ENCODE measurements around the gene ZNF480.
"Not testable (repeated sequence)": the region's sequence is repeated elsewhere in the genome, so short reads cannot be mapped to it uniquely, and the experiment has no call there.

The ZNF480 gene

DNA sequence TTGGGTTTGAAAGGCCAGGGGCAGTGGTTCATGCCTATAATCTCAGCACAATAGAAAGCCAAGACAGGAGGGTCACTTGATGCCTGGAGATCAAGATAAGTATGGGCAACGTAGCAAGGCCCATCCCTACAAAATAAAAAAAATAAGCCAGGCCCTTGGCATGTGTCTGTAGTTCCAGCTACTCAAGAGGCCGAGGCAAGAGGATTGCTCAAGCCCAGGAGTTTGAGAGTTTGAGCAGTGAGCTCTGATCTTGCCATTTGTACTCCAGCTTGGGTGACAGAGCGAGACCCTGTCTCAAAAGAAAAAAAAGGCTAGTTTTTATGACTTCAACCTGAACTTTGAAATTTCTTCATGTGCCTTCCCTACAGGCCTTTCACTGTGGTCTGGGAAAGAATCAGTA, 5.2 kb upstream of the ZNF480 start:
- no peak for DNase-seq (ENCODE audit: extremely low spot score)
- no peak for TF ChIP-seq BHLHE40 (IDR thresholded peaks at IDR 0.05; ENCODE audit: borderline replicate concordance)
- no peak for TF ChIP-seq HDGF (IDR thresholded peaks at IDR 0.05; ENCODE audit: borderline replicate concordance)
- no peak for TF ChIP-seq FOXA1 (IDR thresholded peaks at IDR 0.05)
- TF ChIP-seq L3MBTL2 (conservative IDR thresholded peaks at IDR 0.05), result no peak
- no peak for TF ChIP-seq SP1 (IDR thresholded peaks at IDR 0.05)
- TF ChIP-seq FOXM1 (IDR thresholded peaks at IDR 0.05; ENCODE audit: borderline replicate concordance), result no peak
- TF ChIP-seq, protein P1, sequence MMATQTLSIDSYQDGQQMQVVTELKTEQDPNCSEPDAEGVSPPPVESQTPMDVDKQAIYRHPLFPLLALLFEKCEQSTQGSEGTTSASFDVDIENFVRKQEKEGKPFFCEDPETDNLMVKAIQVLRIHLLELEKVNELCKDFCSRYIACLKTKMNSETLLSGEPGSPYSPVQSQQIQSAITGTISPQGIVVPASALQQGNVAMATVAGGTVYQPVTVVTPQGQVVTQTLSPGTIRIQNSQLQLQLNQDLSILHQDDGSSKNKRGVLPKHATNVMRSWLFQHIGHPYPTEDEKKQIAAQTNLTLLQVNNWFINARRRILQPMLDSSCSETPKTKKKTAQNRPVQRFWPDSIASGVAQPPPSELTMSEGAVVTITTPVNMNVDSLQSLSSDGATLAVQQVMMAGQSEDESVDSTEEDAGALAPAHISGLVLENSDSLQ (IDR thresholded peaks at IDR 0.05), result no peak
- no peak for TF ChIP-seq ARNT (IDR thresholded peaks at IDR 0.05)
- no peak for TF ChIP-seq FOXK2 (IDR thresholded peaks at IDR 0.05)
- TF ChIP-seq NFRKB (IDR thresholded peaks at IDR 0.05), result no peak
- TF ChIP-seq SUZ12 (IDR thresholded peaks at IDR 0.05), result no peak
- TF ChIP-seq TARDBP (IDR thresholded peaks at IDR 0.05), result no peak
- TF ChIP-seq CTBP1 (IDR thresholded peaks at IDR 0.05; ENCODE audit: borderline replicate concordance), result no peak
- no peak for TF ChIP-seq ELF4 (IDR thresholded peaks at IDR 0.05)
- no peak for TF ChIP-seq LEF1 (IDR thresholded peaks at IDR 0.05; ENCODE audit: borderline replicate concordance)
- POLR2A ChIA-PET, result no interaction called here
- CTCF ChIA-PET, result no interaction called here

DNA sequence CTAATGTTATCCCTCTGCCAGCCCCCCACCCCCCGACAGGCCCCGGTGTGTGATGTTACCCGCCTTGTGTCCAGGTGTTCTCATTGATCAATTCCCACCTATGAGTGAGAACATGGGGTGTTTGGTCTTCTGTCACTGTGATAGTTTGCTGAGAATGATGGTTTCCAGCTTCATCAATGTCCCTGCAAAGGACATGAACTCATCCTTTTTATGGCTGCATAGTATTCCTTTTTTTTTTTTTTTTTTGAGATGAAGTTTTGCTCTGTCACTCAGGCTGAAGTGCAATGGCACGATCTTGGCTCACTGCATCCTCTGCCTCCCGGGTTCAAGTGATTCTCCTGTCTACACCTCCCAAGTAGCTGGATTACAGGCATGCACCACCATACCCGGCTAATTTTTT, 4.0 kb upstream of the ZNF480 start:
- POLR2A ChIA-PET; DNase-seq (ENCODE audit: extremely low spot score); CTCF ChIA-PET: not testable (repeated sequence)

DNA sequence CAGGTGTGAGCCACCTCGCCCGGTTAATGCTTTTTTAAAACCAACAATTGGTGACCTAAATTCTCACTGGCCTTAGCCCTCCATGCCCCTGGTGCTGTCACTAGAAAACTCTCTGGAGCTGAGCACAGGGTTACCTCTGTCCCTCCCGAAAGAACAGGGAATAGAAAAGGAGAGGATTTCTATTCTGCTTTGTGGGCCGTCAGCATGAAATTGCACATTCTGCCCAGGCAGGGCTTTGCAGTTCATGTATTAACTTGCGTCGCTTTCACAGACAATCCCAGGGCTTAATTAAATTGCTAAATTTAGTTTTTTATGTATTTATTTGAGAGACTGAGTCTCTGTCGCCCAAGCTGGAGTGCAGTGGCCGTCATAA, 583 bp upstream of the ZNF480 start:
- TF ChIP-seq ARNT (IDR thresholded peaks at IDR 0.05), result no peak
- no peak for TF ChIP-seq SP1 (IDR thresholded peaks at IDR 0.05)
- TF ChIP-seq, protein P1 (IDR thresholded peaks at IDR 0.05), result no peak
- TF ChIP-seq TARDBP (IDR thresholded peaks at IDR 0.05), result no peak
- TF ChIP-seq CTBP1 (IDR thresholded peaks at IDR 0.05; ENCODE audit: borderline replicate concordance), result no peak
- TF ChIP-seq ELF4 (IDR thresholded peaks at IDR 0.05), result no peak
- TF ChIP-seq L3MBTL2 (conservative IDR thresholded peaks at IDR 0.05), result no peak
- no peak for TF ChIP-seq ZNF384 (IDR thresholded peaks at IDR 0.05)
- no peak for TF ChIP-seq HDGF (IDR thresholded peaks at IDR 0.05; ENCODE audit: borderline replicate concordance)
- no peak for TF ChIP-seq FOXK2 (IDR thresholded peaks at IDR 0.05)
- TF ChIP-seq FOXA1 (IDR thresholded peaks at IDR 0.05), result no peak
- TF ChIP-seq LEF1 (IDR thresholded peaks at IDR 0.05; ENCODE audit: borderline replicate concordance), result no peak
- no peak for TF ChIP-seq NFRKB (IDR thresholded peaks at IDR 0.05)
- no peak for TF ChIP-seq SUZ12 (IDR thresholded peaks at IDR 0.05)
- POLR2A ChIA-PET, result no interaction called here
- CTCF ChIA-PET, result no interaction called here

DNA sequence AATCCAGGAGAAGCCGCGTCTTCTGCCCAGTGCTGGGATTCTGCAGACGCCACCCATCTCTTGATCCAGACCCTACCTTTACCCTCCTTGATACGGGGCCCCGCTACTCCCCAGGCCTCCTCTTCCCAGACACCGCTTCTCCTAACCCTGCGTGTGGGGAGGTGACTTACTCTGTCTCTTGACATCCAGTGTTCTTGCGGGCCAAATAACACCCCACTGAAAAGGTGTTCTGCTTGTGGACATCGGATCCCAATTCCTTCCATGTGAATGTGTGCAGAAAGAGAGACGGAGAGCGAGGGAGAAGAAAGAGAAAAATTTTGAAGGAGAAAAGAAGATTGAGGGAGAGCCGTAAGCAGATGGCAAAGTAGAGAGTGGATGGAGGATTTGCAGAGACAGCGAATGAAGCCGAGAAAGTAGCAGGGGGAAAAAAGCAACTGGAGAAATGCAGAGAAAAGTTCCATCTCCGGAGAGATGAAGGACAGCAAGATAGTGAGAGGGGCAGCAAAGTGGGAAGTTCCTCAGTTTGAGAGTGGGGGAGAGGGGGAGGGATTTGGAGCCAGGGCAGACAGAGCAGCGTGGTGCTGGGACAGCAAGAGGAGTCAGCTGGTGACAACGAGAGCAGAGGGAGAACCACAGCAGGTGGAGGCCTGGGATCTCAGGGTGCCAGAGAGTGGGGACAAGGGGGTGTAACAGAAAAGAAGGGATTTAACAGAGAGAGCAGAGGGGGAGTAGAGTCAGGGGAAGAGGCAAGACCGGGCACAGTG, 814 bp downstream of the ZNF480 start:
- POLR2A ChIA-PET, result no interaction called here

More for the DNA sequence above, 583 bp upstream of the ZNF480 start:
- DNase-seq (ENCODE audit: extremely low spot score), result peak; percentile 9

DNA sequence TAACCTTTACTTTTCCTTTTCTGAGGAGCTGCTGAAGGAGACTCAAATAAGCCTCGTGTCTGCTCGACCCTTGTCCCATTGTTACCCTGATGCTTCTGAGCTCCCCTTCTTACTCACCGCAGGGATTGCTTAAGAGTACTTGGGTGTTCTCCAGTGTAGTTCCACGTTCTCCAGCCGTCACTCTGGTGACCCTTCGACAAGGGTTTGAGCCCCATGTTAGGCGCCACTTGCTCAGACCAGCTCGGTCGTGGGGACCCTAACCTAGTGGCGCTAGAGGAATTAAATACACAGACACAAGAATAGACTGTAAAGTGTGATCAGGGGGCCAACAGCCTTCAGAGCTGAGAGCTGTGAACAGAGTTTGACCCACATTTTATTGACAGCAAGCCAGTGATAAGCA, 10.3 kb downstream of the ZNF480 start:
- POLR2A ChIA-PET, result no interaction called here

More for the DNA sequence above, 814 bp downstream of the ZNF480 start:
- 0 out of 2 replicates have a peak, but pooled peaks have one; percentile 7 for TF ChIP-seq L3MBTL2 (conservative IDR thresholded peaks at IDR 0.05)
- TF ChIP-seq SUZ12 (IDR thresholded peaks at IDR 0.05), result no peak
- DNase-seq (ENCODE audit: extremely low spot score), result no peak
- CTCF ChIA-PET, result interaction anchor here (0.7 kb wide), 1 partner anchor 212 kb away, joined by 4 read pairs; no protein-coding TSS in a partner anchor

DNA sequence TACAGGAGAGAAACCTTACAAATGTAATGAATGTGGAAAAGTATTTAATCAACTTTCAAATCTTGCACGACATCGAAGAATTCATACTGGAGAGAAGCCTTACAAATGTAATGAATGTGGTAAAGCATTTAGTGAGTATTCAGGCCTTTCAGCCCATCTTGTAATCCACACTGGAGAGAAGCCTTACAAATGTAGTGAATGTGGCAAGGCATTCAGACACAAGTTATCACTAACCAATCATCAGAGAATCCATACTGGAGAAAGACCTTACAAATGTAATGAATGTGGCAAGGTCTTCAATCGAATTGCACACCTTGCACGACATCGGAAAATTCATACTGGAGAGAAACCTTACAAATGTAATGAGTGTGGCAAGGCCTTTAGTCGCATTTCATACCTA, 25.5 kb downstream of the ZNF480 start:
- TF ChIP-seq HDGF (IDR thresholded peaks at IDR 0.05; ENCODE audit: borderline replicate concordance) (no peak), ZNF384 (IDR thresholded peaks at IDR 0.05) (no peak), SUZ12 (IDR thresholded peaks at IDR 0.05) (no peak), SP1 (IDR thresholded peaks at IDR 0.05) (no peak), ARNT (IDR thresholded peaks at IDR 0.05) (no peak), ELF4 (IDR thresholded peaks at IDR 0.05) (no peak), LEF1 (IDR thresholded peaks at IDR 0.05; ENCODE audit: borderline replicate concordance) (no peak), TARDBP (IDR thresholded peaks at IDR 0.05) (no peak), BHLHE40 (IDR thresholded peaks at IDR 0.05; ENCODE audit: borderline replicate concordance) (no peak), FOXM1 (IDR thresholded peaks at IDR 0.05; ENCODE audit: borderline replicate concordance) (no peak), NFRKB (IDR thresholded peaks at IDR 0.05) (no peak), FOXK2 (IDR thresholded peaks at IDR 0.05) (no peak), CTBP1 (IDR thresholded peaks at IDR 0.05; ENCODE audit: borderline replicate concordance) (no peak), FOXA1 (IDR thresholded peaks at IDR 0.05) (no peak), L3MBTL2 (conservative IDR thresholded peaks at IDR 0.05) (no peak)
- TF ChIP-seq, protein P1 (IDR thresholded peaks at IDR 0.05), result no peak
- ChIA-PET POLR2A (no interaction called here), CTCF (no interaction called here)
- DNase-seq (ENCODE audit: extremely low spot score), result no peak

More for the DNA sequence above, 10.3 kb downstream of the ZNF480 start:
- DNase-seq (ENCODE audit: extremely low spot score), result no peak
- no peak for TF ChIP-seq ELF4 (IDR thresholded peaks at IDR 0.05)
- TF ChIP-seq, protein P1 (IDR thresholded peaks at IDR 0.05), result no peak
- no peak for TF ChIP-seq ZNF384 (IDR thresholded peaks at IDR 0.05)
- TF ChIP-seq FOXK2 (IDR thresholded peaks at IDR 0.05), result no peak
- no peak for TF ChIP-seq BHLHE40 (IDR thresholded peaks at IDR 0.05; ENCODE audit: borderline replicate concordance)
- CTCF ChIA-PET, result no interaction called here

Measured in HEK293T (cell line).